HG02840 (cell line): ENCODE results near the gene SPIN1.

Experiments used
- ATAC-seq: cut with Tn5 transposase; IDR thresholded peaks from one replicate; pipeline ENCODE4 v1.9.1; 2021; ENCODE audit warnings: mild to moderate bottlenecking, moderate library complexity, moderate number of reproducible peaks; ENCODE audit not compliant: unreplicated experiment, low FRiP score

The SPIN1 gene

GRCh38 chr9:88429595-88430430 lies 41.6 kb downstream of the SPIN1 start:
- ATAC-seq: no peak

- ATAC-seq: no peak
These were observed 45.5 kb downstream of the SPIN1 start for GRCh38 chr9:88433583-88434255.

DNA sequence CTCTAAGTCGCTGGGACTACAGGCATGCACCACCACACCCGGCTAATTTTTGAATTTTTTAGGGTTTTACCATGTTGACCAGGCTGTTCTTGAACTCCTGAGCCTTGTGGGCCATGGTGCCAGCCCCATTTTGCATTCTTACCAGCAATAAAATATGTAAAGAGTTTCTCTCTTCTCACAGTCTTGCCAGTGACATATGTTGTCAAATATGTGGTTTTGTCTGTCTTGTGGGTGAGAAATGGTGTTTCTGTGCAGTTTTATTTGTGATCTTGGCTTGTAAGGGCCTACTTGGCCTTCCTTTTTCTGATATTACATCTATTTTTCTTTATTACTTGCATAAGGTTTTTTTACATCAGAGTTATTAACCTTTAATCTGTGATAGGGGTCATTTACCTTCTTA lies 47.1 kb downstream of the SPIN1 start:
- no peak for ATAC-seq

DNA sequence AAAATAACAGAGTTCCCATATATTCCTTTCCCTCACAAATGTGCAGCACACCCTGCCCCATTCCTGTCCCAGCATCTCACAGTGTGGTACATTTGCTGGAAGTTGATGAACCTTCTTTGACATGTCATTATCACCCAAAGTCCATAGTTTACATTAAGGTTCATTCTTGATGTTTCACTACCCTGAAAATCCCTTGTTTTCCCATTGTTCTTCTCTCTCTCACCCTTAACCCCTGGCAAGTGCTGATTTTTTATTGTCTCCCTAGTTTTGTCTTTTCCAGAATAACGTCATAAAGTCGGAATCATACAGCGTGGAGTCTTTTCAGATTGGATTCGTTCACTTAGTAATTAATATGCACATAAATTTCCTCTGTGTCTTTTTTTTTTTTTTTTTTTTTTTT lies 48.1 kb downstream of the SPIN1 start:
- ATAC-seq: no peak

DNA sequence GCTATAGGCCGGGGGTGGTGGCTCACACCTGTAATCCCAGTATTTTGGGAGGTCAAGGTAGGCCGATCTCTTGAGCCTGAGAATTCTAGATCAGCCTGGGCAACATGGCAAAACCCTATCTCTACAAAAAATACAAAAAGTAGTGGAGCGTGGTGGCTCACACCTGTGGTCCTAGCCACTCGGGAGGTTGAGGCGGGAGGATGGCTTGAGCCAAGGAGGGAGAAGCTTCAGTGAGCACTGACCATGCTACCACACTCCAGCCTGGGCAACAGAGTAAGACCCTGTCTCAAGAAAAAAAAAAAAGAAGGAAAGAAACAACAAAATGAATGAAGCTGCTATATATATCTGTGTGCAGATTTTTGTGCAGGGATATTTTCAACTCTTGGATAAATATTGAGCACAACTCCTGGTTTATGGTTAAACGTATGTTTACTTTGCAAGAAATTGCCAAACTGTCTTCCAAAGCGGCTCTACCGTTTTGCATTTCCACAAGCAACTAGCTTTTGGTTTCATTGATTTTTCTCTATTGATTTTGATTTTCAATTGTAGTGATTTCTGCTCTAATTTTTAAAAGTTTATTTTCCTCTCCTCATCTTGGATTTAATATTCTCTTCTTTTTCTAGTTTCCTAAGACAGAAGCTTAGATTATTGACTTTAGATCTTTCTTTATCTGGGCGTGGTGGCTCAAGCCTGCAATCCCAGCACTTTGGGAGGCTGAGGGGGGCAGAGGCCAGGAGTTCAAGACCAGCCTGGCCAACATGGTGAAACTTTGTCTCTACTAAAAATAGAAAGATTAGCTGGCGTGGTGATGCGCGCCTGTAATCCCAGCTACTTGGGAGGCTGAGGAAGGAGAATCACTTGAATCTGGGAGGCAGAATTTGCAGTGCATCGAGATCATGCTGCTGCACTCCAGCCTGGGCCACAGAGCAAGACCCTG lies 49.2 kb downstream of the SPIN1 start:
- no peak for ATAC-seq

DNA sequence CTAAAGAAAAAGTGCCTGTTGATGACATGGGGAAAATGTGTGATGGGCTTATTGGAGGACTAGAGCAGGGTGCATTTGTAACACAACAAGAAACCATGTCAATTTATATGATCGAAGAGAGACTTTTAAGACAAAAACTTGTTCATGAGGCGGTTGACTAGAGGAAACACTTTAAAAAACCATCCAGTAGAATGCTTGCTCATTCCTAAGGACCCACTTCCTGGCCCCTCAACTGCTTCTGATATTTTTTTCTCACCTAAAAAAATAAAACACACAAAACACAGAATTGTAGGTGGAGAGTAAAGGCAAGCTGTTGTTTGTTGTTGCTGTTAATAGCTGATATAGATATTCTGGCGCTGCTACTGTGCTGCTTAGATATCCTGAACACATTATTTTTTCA lies 50.6 kb downstream of the SPIN1 start:
- ATAC-seq: no peak

- no peak for ATAC-seq
These were observed 53.2 kb downstream of the SPIN1 start for GRCh38 chr9:88441301-88442007.

DNA sequence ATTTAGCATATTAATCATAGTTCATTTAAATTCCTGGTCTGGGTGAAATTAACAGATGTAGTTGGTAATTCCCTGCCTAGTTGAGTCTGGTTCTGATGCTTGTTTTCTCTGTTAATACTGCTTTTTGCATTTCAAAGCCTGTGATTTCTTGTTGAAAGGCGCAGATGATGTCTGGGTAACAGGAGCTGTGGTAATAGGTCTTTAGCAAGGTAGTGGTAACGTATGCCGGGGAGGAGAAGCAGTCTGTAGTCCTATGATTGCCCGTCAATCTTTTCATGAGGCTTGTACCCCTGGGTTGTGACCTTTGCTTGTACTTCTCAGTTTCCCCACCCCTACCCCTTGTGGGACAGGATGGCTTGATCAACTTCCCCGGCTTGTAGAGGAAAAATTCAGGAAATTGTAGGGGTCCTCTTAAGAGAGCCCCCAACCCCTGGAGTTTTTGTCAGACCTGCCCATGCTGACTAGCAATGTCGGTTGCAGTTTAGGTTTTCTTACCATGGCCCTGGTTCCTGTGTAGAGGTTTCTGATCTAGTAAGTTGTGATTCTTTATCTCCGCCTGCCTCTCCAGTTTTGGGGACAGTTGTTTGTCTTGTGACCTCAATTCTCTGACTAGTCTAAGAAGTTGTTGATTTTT lies 55.4 kb downstream of the SPIN1 start:
- ATAC-seq: no peak

DNA sequence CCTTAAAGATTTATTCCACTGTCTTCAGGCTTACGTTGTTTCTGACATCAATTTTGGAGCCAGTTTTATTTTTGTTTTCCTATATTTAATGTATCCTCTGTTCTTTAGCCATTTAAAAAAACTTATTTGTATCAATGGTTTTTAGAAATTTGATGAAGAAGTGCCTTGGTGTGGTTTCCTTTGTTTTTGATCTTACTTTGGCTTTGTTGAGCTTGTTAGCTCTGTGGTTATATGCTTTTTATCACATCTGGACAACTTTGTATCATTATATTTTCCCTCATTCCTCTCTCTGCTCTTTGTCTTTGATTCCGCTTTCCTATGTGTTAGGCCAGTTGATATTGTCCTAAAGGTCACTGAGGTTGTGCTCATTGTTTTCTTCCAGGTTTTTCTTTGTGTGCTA lies 58.5 kb downstream of the SPIN1 start:
- ATAC-seq: no peak

- no peak for ATAC-seq
These were observed 59.2 kb downstream of the SPIN1 start for GRCh38 chr9:88447431-88447830.

DNA sequence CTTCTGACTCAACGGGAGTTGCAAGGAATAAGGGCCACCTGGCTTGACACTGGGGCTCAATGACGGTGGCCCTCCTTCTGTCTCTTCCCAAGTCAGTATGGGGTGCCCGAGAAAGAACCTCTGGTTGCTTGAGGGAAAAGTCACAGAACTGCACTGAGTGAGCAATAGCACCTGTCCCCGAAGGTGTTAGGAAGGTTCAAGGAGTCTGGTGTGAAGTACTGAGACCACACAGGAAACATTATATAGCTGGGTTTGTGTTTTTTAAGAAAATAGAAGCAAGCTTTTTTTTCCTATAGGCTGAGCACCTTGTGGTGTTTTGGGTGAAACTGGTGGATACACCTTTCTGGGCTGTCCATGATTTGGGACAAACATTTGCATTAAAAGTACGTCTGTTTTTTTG lies 62.9 kb downstream of the SPIN1 start:
- ATAC-seq: no peak

DNA sequence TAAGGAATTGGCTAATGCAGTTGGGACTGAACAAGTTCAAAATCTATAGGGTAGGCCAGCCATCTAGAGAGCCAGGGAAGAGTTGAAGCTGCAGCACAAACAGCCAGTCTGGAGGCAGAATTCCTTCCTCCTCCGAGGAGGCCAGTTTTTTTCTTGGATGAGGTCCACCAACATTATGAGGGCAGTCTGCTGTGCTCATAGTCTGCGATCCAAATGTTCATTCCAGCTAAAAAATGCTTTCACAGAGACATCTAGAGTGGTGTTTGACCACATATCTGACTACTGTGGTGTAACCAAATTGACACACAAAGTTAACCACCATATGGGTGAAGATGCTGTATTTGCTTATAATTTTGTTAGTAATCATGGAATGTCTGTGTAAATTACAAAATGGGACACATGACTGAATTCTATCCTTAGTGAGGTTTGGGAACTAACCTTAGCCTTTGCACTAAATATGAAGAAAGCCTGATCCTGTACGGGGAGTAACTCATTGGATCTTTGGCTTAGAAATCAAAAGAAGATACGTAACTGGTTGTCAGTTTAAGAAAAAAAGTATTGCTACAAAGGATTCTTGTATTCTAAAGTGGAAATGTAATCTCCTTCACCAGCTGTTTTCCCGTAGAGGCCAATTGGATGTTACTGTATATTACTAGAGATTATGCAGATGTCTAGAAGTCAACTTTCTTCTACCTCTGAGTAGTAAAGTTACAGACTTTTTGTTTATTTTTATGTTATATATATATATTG lies 70.6 kb downstream of the SPIN1 start:
- ATAC-seq: no peak

GRCh38 chr9:88460587-88461332 lies 72.5 kb downstream of the SPIN1 start:
- ATAC-seq: no peak

DNA sequence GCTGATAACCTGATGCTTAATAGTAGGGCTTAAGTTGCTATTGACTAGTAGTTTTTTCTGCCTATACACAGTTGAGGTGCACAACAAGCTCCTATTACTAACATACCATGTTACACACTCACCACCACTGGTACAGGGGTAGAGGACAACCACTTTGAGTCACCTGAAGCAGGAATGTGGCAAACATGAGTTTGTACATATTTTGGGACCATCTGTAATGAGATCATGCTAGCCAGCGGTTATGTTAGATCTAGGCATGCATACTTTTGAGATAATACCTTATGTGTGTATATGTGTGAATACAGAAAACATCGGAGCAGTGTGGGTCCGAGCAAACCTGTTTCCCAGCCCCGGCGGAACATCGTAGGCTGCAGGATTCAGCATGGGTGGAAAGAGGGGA lies 73.9 kb downstream of the SPIN1 start:
- no peak for ATAC-seq

DNA sequence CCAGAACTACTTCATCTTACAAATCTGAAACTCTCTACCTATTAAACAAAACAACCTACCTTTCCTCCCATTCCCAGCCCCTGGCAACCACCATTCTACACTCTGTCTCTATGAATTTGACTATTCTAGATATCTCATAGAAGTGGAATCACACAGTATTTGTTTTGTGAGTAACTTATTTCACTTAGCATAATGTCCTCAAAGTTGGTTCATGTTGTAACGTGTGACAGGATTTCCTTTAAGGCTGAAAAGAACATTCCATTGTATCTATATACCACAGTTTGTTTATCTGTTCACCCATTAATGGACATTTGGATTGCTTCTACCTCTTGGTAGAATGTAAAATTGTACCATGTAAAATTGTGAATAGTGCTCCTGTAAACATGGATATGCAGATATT lies 76.6 kb downstream of the SPIN1 start:
- no peak for ATAC-seq

- no peak for ATAC-seq
These were observed 80.0 kb downstream of the SPIN1 start for GRCh38 chr9:88468226-88468625.

DNA sequence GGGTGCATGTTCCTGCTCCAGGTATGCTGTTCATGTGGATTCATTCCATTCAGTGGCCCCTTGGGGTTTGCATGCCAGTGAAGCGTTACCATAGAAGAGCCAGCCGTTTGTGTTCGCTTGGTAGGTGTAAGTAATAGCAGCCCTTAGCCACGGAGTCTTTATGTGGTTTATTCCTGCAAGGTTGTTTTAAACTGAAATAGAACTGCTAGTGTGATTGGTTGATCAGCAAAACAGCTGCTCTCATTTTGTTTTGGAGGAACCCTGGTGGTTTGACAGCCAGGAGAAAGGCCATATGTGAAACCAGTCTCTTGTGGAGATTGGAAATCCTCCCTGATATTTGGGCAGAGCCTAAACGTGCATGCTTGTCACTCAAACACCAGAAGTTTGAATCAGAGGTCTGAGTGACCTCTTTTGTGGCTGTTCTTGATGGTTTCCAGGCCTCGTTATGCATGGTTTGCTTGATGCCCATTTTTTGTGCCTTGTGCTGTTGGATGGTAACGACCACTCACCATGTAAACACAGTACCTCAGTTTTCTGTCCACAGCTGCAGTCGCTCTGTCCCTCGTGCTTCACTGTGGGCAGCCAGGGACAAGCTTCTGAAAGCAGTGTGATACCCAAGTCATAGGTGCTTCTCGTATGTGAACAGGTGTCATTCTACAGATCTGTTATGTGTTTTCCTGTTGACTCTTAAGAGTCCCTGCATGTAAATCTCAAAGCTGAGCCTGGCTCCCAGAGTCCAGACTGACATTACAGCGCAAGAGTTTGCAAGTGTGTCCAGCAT lies 88.4 kb downstream of the SPIN1 start:
- no peak for ATAC-seq

GRCh38 chr9:88477300-88477751 lies 89.1 kb downstream of the SPIN1 start:
- ATAC-seq: no peak
